Heart left ventricle (tissue), 13 donors: ENCODE data around the gene TTC7B.

Experiments
- CTCF ChIP-seq, 12 donors: fragments of 200-600 bp; sonication (generic) in 4 of 12; IDR thresholded peaks; one replicate each; pipeline versions ENCODE4 v1.5.0 to v1.8.0; 2018 to 2022; ENCODE audit warnings: antibody characterized with exemption in 12 of 12, mild to moderate bottlenecking in 5 of 12
- POLR2A ChIP-seq, 2 donors: fragments of 450-650 bp; IDR thresholded peaks; one replicate each; pipeline ENCODE4 v1.6.1; 2017; ENCODE audit warnings: antibody characterized with exemption in 2 of 2, mild to moderate bottlenecking in 2 of 2, moderate library complexity in 2 of 2
- donor health status: ischemic (EF 13 %, LVEDD 7.1; RV severe dilation, severe dysfunction).
- donor health status: DM: no; HTN: yes; CAD: no.
- donor health status: DM: no; HTN: no; CAD: no.
- donor health status: ischemic (EF 25% LVEDD 6.9; RV normal size, moderate dysfunction).
- donor health status: ischemic (EF 25% LVEDD 5.7; RV mildly dilated, moderate dysfunction).
- donor health status: ischemic (EF 35%, LVEDD 5.7; RV mildly dilated, moderate dysfunction).
- donor health status: nonischemic (EF 11% LVEDD 7.7; RV severe dilation, severe dysfunction).
- donor health status: DM: yes; HTN: yes; CAD: no.
- donor health status: PGD.
- donor health status: ischemic (EF 29% LVEDD 5.4; RV normal size, mild dysfunction).
- donor health status: nonischemic (EF 23%, LVEDD 6.1; RV moderate dilation, normal function).

- no peak for TF ChIP-seq CTCF (IDR thresholded peaks at IDR 0.05)
- TF ChIP-seq POLR2A (IDR thresholded peaks at IDR 0.05) = no peak
Measured at GRCh38 chr14:90731487-90731886, 84.7 kb downstream of the TTC7B start.
